Stomach (tissue), 9 donors: Measurements from ENCODE around the gene RPS3. TPM values are rescaled to one million over a fixed set of nuclear protein-coding genes. Genes with fewer than 3 reads are reported as not detected.

ENCODE experiments used
- DNase-seq, 2 donors: peaks; one replicate each; pipeline versions ENCODE4 v3.0.0 to v3.0.0-alpha.2; 2013 to 2019
- H3K27ac ChIP-seq, 5 donors: fragments of 200-600 bp in 4 of 5; sonication (generic) in 4 of 5; one replicate each; pipeline ENCODE4 v1.5.1; 2013 to 2019; ENCODE audit warnings: mild to moderate bottlenecking in 1 of 5, moderate library complexity in 1 of 5
- H3K27me3 ChIP-seq, 3 donors: fragments of 200-600 bp; sonication (generic); one replicate each; pipeline ENCODE4 v1.5.1; 2017 to 2019; ENCODE audit warnings: mixed run types in 1 of 3
- H3K36me3 ChIP-seq, 4 donors: fragments of 200-600 bp; sonication (generic); 1 replicate in 3 of 4; 2 replicates in 1 of 4; pipeline ENCODE4 v1.5.1; 2016 to 2019
- H3K4me1 ChIP-seq, 4 donors: fragments of 200-600 bp; sonication (generic); one replicate each; pipeline ENCODE4 v1.5.1; 2016 to 2019
- H3K4me3 ChIP-seq, 4 donors: fragments of 200-600 bp; sonication (generic) in 3 of 4; one replicate each; pipeline ENCODE4 v1.5.1; 2016 to 2019; ENCODE audit warnings: mild to moderate bottlenecking in 1 of 4
- H3K9me3 ChIP-seq, 4 donors: fragments of 200-600 bp; sonication (generic); one replicate each; pipeline ENCODE4 v1.5.1; 2016 to 2019
- EP300 ChIP-seq: sonication (generic); formaldehyde crosslinking; IDR thresholded peaks from one replicate; pipeline ENCODE4 v1.6.1; 2017; ENCODE audit warnings: antibody characterized with exemption
- POLR2A ChIP-seq, 4 donors: fragments of 450-650 bp; IDR thresholded peaks; one replicate each; pipeline ENCODE4 v1.6.1; 2016; ENCODE audit warnings: antibody characterized with exemption in 4 of 4, control low read depth in 2 of 4, mild to moderate bottlenecking in 1 of 4, moderate library complexity in 1 of 4
- POLR2AphosphoS5 ChIP-seq, 3 donors: sonication (generic); formaldehyde crosslinking; IDR thresholded peaks; one replicate each; pipeline ENCODE4 v1.6.1; 2016; ENCODE audit warnings: antibody characterized with exemption in 3 of 3
- WGBS, 5 donors: extraction: QIAGEN DNeasy Blood & Tissue Kit in 3 of 5; methylation state at CpG; one replicate each; pipeline versions ENCODE4 v1.1.5 to v1.1.7; 2013 to 2018; 5-methylcytosine and 5-hydroxymethylcytosine counted together
- intact Hi-C: fragments of 100-400 bp; cut with DNase I; formaldehyde crosslinking; loops from one replicate; pipeline ENCODE4 v1.15.1; 2023; ENCODE audit warnings: low total_unique reads
- polyA plus RNA-seq, 3 donors: library from polyadenylated mRNA; stranded (reverse); fragments of 200-250 nt; gene quantifications; one replicate each; pipeline ENCODE4 v1.2.3, GENCODE V29; 2013
- small RNA-seq, 4 donors: library from RNA; depleted of rRNA; stranded (forward); fragments of <200 nt; gene quantifications; one replicate each; pipeline ENCODE3, GENCODE V24; 2016
- total RNA-seq, 5 donors: library from RNA; depleted of rRNA; stranded (reverse); fragments of >200 nt; gene quantifications; one replicate each; pipeline versions ENCODE4 v1.1.0 to v1.2.3, GENCODE V29; 2014 to 2016
- TF ChIP-seq, protein P1 (sequence below), 7 experiments: fragments of 450-650 bp in 4 of 7; fragments of 200-600 bp in 3 of 7; sonication (generic) in 3 of 7; IDR thresholded peaks; one replicate each; pipeline ENCODE4 v1.5.1; 2016 to 2019; ENCODE audit warnings: antibody characterized with exemption in 7 of 7, control low read depth in 2 of 7, mild to moderate bottlenecking in 1 of 7
- donor health status: healthy with polysubstance abuse.
- donor health status: Bipolar disorder and iron deficiency.
- donor health status: healthy.

Gene RPS3
- total and polyA plus RNA-seq, 8 donors: 607 to 3,770 (median 1,532) TPM

DNA sequence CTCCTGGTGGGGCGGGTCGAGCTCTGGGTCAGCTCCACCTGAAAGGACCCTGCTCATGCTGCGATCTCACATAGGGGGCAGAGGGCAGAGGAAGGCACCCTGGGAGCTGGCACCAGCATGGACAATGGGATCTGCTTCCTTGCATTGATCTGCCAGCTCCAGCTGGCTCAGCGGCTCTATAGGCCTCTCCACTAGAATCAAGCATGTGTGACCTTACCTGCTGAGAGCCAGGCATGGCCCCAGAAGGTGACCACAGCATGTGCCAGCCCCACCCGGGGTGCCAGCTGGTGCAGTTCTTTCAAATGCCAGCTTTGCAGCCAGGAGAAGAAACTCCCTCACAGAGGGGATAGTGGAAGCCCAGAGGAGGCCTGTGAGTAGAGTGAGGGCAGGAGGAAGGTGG is 55.7 kb downstream of the RPS3 start:
- no peaks in the 10 kb centered on the region for H3K36me3 ChIP-seq
- H3K9me3 ChIP-seq: no peaks in the 10 kb centered on the region
- TF ChIP-seq POLR2AphosphoS5 (IDR thresholded peaks at IDR 0.05) (no peak), POLR2A (IDR thresholded peaks at IDR 0.05) (no peak), EP300 (no peak)
- TF ChIP-seq, protein P1, sequence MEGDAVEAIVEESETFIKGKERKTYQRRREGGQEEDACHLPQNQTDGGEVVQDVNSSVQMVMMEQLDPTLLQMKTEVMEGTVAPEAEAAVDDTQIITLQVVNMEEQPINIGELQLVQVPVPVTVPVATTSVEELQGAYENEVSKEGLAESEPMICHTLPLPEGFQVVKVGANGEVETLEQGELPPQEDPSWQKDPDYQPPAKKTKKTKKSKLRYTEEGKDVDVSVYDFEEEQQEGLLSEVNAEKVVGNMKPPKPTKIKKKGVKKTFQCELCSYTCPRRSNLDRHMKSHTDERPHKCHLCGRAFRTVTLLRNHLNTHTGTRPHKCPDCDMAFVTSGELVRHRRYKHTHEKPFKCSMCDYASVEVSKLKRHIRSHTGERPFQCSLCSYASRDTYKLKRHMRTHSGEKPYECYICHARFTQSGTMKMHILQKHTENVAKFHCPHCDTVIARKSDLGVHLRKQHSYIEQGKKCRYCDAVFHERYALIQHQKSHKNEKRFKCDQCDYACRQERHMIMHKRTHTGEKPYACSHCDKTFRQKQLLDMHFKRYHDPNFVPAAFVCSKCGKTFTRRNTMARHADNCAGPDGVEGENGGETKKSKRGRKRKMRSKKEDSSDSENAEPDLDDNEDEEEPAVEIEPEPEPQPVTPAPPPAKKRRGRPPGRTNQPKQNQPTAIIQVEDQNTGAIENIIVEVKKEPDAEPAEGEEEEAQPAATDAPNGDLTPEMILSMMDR (IDR thresholded peaks at IDR 0.05): no peak
- H3K27ac ChIP-seq: no peak overlapping the region
- DNase-seq: no peak
- intact Hi-C loops: no loop called here
- H3K27me3 ChIP-seq: peaks cover 0 to 15% (median 0%) of the 10 kb centered on the region in 3 donors
- 59 to 72% (median 67%) methylated on average over 3 to 5 of the region's 5 CpGs for WGBS, 5 donors
- no peak overlapping the region for H3K4me3 ChIP-seq
- H3K4me1 ChIP-seq: peaks cover 0 to 13% (median 7%) of the 10 kb centered on the region in 4 donors

Small RNA genes lying within 50 kb of the gene (small RNA-seq; reads per million reads assigned to genes)
- gene SNORD15A (0 reads per million in 4 donors), gene SNORD15B (90.6 to 172 (median 133) reads per million in 4 donors)

Other genes with a start within 250 kb of the RPS3 start
- 10 to 100 TPM in 4 of 5 donors, 1 to 10 TPM in 1; 9.4 to 68.2 (median 29.8) TPM for gene SLCO2B1, start 248.4 kb upstream of the RPS3 start, total RNA-seq
- 1 to 10 TPM; 3.3 to 5.2 (median 5.0) TPM for gene SLCO2B1, start 248.4 kb upstream of the RPS3 start, polyA plus RNA-seq
- gene TPBGL, start 158.7 kb upstream of the RPS3 start, total RNA-seq: 1 to 10 TPM in 1 of 5 donors, not detected in 4; 1.2 TPM
- gene TPBGL, start 158.7 kb upstream of the RPS3 start, polyA plus RNA-seq: under 1 TPM in 1 of 3 donors, not detected in 2; 0.13 TPM
- 100 to 1,000 TPM in 1 of 5 donors, 10 to 100 TPM in 4; 44.3 to 151 (median 76.5) TPM for gene ARRB1, start 47.9 kb upstream of the RPS3 start, total RNA-seq
- 10 to 100 TPM; 18.0 to 41.2 (median 33.2) TPM for gene ARRB1, start 47.9 kb upstream of the RPS3 start, polyA plus RNA-seq
- 1 to 10 TPM in 2 of 5 donors, under 1 TPM in 1, not detected in 2; 0.89 to 2.9 (median 1.7) TPM for gene KLHL35, start 33.7 kb downstream of the RPS3 start, total RNA-seq
- gene KLHL35, start 33.7 kb downstream of the RPS3 start, polyA plus RNA-seq: 1 to 10 TPM; 1.2 to 1.8 (median 1.8) TPM
- gene GDPD5, start 126.4 kb downstream of the RPS3 start, total RNA-seq: 10 to 100 TPM in 2 of 5 donors, 1 to 10 TPM in 2, under 1 TPM in 1; 0.58 to 57.6 (median 5.9) TPM
- 1 to 10 TPM; 3.4 to 6.6 (median 3.9) TPM for gene GDPD5, start 126.4 kb downstream of the RPS3 start, polyA plus RNA-seq
- 100 to 1,000 TPM in 2 of 5 donors, 10 to 100 TPM in 3; 46.6 to 297 (median 81.0) TPM for gene SERPINH1, start 162.7 kb downstream of the RPS3 start, total RNA-seq
- 10 to 100 TPM; 15.4 to 46.0 (median 39.0) TPM for gene SERPINH1, start 162.7 kb downstream of the RPS3 start, polyA plus RNA-seq